H1 (cell line): Measurements from ENCODE around the gene TUBB4B. TPM values are rescaled to one million over a fixed set of nuclear protein-coding genes. Genes with fewer than 3 reads are reported as not detected.

ENCODE experiments used
- BRCA1 ChIP-seq: IDR thresholded peaks from 2 replicates; pipeline ENCODE4 v1.6.1; 2012; ENCODE audit warnings: low read depth, low read length, improper control_type of control experiment
- CEBPB ChIP-seq: IDR thresholded peaks from 2 replicates; pipeline ENCODE4 v1.6.1; 2012; ENCODE audit warnings: low read depth, low read length
- CTBP2 ChIP-seq: IDR thresholded peaks from 2 replicates; pipeline ENCODE4 v1.7.0; 2011; ENCODE audit warnings: borderline replicate concordance, mild to moderate bottlenecking, moderate library complexity, mixed read lengths, low read length; ENCODE audit not compliant: insufficient read depth, insufficient read length
- CTCF ChIP-seq, 3 experiments: IDR thresholded peaks; 1 replicate in 2 of 3; 2 replicates in 1 of 3; pipeline versions ENCODE4 v1.5.1 to v1.6.1; 2011; ENCODE audit warnings: low read length in 3 of 3, mild to moderate bottlenecking in 3 of 3, inconsistent platforms in 2 of 3, low read depth in 1 of 3, moderate library complexity in 1 of 3; ENCODE audit not compliant: insufficient read depth in 1 of 3; ENCODE audit errors: control extremely low read depth in 1 of 3
- JUND ChIP-seq: IDR thresholded peaks from 2 replicates; pipeline ENCODE4 v1.6.1; 2011; ENCODE audit warnings: mild to moderate bottlenecking, improper control_type of control experiment, low read length
- NANOG ChIP-seq: IDR thresholded peaks from 2 replicates; pipeline ENCODE4 v1.6.1; 2011; ENCODE audit warnings: low read length, low read depth, mild to moderate bottlenecking, inconsistent platforms; ENCODE audit not compliant: insufficient read depth, poor library complexity, severe bottlenecking
- RAD21 ChIP-seq, 2 experiments: IDR thresholded peaks in 1 of 2; conservative IDR thresholded peaks in 1 of 2; 2 replicates each; pipeline ENCODE4 v1.6.1; 2011; ENCODE audit warnings: low read depth in 2 of 2, low read length in 2 of 2, improper control_type of control experiment in 1 of 2, inconsistent platforms in 1 of 2, mild to moderate bottlenecking in 1 of 2, moderate library complexity in 1 of 2
- SP2 ChIP-seq: IDR thresholded peaks from 2 replicates; pipeline ENCODE4 v1.6.1; 2012; ENCODE audit warnings: mild to moderate bottlenecking, low read length, inconsistent platforms
- polyA plus RNA-seq, 7 experiments: library from polyadenylated mRNA; depleted of rRNA in 3 of 7; stranded (reverse) in 5 of 7; unstranded in 2 of 7; fragments of >200 nt in 5 of 7; fragments of 200-250 nt in 2 of 7; gene quantifications; 1 replicate in 5 of 7; 2 replicates in 1 of 7; 4 replicates in 1 of 7; pipeline versions ENCODE4 v1.2.1 to v1.2.3, GENCODE V29; 2011 to 2013; ENCODE audit warnings: missing spikeins in 2 of 7, mixed read lengths in 2 of 7
- total RNA-seq: library from RNA; stranded (reverse); fragmentation: NEBNext Ultra II Directional; extraction: Animal tissue kit (Norgen Biotek cat#: 25700); gene quantifications from 2 replicates; pipeline ENCODE4 v1.2.1, GENCODE V29; 2021

The TUBB4B gene
- total and polyA plus RNA-seq, 2 of the 8 experiments (the other 6 are each of a cell fraction or from before 2014, with no cell fraction given), result 280 to 307 TPM

- TF ChIP-seq JUND (no peak), CTBP2 (no peak), CTCF (IDR thresholded peaks at IDR 0.05; ENCODE audit: control extremely low read depth in 1 of 3, insufficient read depth in 1 of 3, low read depth in 1 of 3, low read length in 3 of 3) (no peak), NANOG (no peak), BRCA1 (no peak), SP2 (no peak), CEBPB (no peak), RAD21 (IDR thresholded peaks at IDR 0.05 in 1 of 2, conservative IDR thresholded peaks at IDR 0.05 in 1 of 2; ENCODE audit: low read depth in 2 of 2, low read length in 2 of 2) (no peak)
These were observed 10.6 kb downstream of the TUBB4B start (continued) for GRCh38 chr9:137251490-137252268.
